ENCODE data around the gene C17orf78.

The C17orf78 gene

DNA sequence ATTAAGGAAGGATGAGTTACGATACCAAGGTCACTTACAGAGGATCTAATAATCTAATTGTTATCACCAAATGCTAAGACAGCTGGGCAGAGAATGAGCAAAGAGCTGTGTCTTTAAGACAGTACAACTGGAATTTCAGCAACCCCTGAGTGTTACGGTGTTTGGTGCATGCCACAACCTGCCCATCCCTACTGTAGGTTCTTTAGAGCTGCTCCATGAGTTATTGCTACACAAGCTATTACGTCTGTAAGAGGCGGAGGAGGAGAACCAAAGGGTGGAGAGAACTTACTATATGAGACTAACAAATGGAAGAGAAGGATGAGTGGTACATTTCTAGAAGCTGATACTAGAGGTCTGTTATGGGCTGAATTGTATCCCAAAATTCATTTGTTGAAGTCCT, 14.2 kb upstream of the C17orf78 start:
- Histone ChIP-seq H3K9ac (ENCODE audit: low read length) (no peak overlapping the region), H4K20me1 (ENCODE audit: insufficient read depth, low read length) (peaks cover 4% of the 10 kb centered on the region; the same call in 1 of the 2 replicates), H3K9me3 (ENCODE audit: insufficient read depth, low read length) (no peaks in the 10 kb centered on the region), H3K4me3 (ENCODE audit: low read length) (no peak overlapping the region), H3K4me2 (ENCODE audit: low read length) (no peak overlapping the region), H3K79me2 (ENCODE audit: low read length) (peaks cover 24% of the 10 kb centered on the region), H3K36me3 (replicated peaks; ENCODE audit: low read depth, low read length) (peaks cover 3% of the 10 kb centered on the region), H3K4me1 (ENCODE audit: low read length) (peaks cover 14% of the 10 kb centered on the region), H2AFZ (ENCODE audit: low read depth, low read length) (no peak overlapping the region), H3K27ac (ENCODE audit: low read length) (no peak overlapping the region), H3K27me3 (ENCODE audit: low read depth, low read length) (no peaks in the 10 kb centered on the region)
- TF ChIP-seq, protein P1, sequence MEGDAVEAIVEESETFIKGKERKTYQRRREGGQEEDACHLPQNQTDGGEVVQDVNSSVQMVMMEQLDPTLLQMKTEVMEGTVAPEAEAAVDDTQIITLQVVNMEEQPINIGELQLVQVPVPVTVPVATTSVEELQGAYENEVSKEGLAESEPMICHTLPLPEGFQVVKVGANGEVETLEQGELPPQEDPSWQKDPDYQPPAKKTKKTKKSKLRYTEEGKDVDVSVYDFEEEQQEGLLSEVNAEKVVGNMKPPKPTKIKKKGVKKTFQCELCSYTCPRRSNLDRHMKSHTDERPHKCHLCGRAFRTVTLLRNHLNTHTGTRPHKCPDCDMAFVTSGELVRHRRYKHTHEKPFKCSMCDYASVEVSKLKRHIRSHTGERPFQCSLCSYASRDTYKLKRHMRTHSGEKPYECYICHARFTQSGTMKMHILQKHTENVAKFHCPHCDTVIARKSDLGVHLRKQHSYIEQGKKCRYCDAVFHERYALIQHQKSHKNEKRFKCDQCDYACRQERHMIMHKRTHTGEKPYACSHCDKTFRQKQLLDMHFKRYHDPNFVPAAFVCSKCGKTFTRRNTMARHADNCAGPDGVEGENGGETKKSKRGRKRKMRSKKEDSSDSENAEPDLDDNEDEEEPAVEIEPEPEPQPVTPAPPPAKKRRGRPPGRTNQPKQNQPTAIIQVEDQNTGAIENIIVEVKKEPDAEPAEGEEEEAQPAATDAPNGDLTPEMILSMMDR (IDR thresholded peaks at IDR 0.05; ENCODE audit: low read depth, low read length): no peak
- no peak for TF ChIP-seq EZH2phosphoT487 (IDR thresholded peaks at IDR 0.05; ENCODE audit: low read depth)

DNA sequence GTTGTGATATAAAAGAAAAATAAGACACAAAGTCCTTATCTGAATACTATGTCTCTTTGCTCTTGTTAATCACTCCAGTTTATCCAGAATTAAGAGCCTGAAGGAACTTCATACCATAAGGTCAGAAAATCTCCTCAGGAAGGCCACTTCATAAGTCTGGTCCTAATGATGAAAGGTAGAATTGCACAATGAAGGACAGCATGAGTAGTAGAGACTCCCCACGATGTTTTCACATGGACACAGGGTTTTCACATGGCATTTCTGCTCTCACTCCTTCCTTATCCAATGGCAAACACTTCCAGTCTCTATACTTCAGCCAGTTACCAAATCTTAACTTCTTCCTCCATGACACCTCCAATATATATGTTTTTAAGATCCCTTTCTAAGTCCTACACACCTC, 10.2 kb upstream of the C17orf78 start:
- Histone ChIP-seq H4K20me1 (ENCODE audit: insufficient read depth, low read length) (no peaks in the 10 kb centered on the region), H3K9me3 (ENCODE audit: insufficient read depth, low read length) (no peaks in the 10 kb centered on the region), H3K27me3 (ENCODE audit: low read depth, low read length) (no peaks in the 10 kb centered on the region), H3K9ac (ENCODE audit: low read length) (no peak overlapping the region), H3K4me2 (ENCODE audit: low read length) (no peak overlapping the region), H2AFZ (ENCODE audit: low read depth, low read length) (no peak overlapping the region), H3K4me1 (ENCODE audit: low read length) (no peaks in the 10 kb centered on the region), H3K4me3 (ENCODE audit: low read length) (no peak overlapping the region), H3K79me2 (ENCODE audit: low read length) (no peaks in the 10 kb centered on the region), H3K36me3 (replicated peaks; ENCODE audit: low read depth, low read length) (no peaks in the 10 kb centered on the region), H3K27ac (ENCODE audit: low read length) (no peak overlapping the region)
- TF ChIP-seq EZH2phosphoT487 (IDR thresholded peaks at IDR 0.05; ENCODE audit: low read depth): no peak
- TF ChIP-seq, protein P1 (IDR thresholded peaks at IDR 0.05; ENCODE audit: low read depth, low read length): no peak

DNA sequence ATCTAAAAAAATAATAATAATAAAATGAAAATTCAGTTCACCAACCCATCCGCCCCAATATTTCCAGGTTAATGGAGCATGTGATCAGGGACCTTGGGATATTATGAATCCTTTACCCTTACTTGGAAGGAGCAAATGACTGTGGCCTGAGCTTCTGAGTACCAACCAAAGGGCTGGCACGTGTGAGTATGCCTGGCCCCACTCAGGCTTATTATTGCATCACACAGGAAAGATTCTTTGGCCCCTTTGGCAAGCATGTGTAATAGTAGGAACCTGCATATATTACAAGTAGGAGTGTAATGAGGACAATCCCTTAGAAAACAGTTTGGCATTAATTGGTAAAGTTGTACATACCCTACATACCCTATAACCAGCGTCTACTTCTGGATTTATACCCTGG, 7.2 kb upstream of the C17orf78 start:
- no peak overlapping the region for H3K4me2 ChIP-seq (ENCODE audit: low read length)
- no peak overlapping the region for H3K4me3 ChIP-seq (ENCODE audit: low read length)
- no peaks in the 10 kb centered on the region for H3K36me3 ChIP-seq (replicated peaks; ENCODE audit: low read depth, low read length)
- no peaks in the 10 kb centered on the region for H3K27me3 ChIP-seq (ENCODE audit: low read depth, low read length)
- H3K9me3 ChIP-seq (ENCODE audit: insufficient read depth, low read length): no peaks in the 10 kb centered on the region
- no peak overlapping the region for H3K9ac ChIP-seq (ENCODE audit: low read length)
- H2AFZ ChIP-seq (ENCODE audit: low read depth, low read length): 0 out of 2 replicates have a peak overlapping the region, but pooled peaks have one; percentile 33
- no peak for TF ChIP-seq EZH2phosphoT487 (IDR thresholded peaks at IDR 0.05; ENCODE audit: low read depth)
- TF ChIP-seq, protein P1 (IDR thresholded peaks at IDR 0.05; ENCODE audit: low read depth, low read length): no peak
- no peaks in the 10 kb centered on the region for H4K20me1 ChIP-seq (ENCODE audit: insufficient read depth, low read length)
- H3K27ac ChIP-seq (ENCODE audit: low read length): no peak overlapping the region
- H3K79me2 ChIP-seq (ENCODE audit: low read length): no peaks in the 10 kb centered on the region
- H3K4me1 ChIP-seq (ENCODE audit: low read length): no peaks in the 10 kb centered on the region

DNA sequence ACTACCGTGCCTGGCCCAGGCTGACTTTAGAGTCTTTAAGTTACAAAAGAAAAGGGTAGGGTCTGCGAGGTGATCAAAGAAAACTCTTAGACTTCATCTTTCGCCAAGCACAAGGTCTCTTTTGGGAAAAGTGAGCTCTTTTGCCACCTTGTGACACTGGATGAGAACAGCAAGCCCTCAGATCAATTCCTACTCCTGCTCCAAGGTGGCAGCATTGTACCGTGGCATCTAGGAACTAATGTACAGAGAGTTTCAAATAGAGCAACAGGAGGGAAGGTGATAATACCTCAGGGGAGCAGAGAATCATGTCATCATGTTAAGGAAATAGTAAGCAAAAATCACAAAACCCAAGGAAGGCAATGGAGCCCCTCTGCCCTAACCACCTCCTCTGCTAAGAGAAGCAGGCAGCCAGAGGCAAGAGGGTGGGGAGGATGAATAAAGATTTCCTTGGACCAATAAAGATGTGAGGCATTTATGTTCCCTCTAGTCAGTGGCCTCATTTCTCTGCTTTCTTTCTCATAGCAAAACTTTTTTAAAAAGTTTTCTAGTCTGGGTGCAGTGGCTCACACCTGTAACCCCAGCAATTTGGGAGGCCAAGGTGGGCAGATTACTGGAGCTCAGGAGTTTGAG, 2.1 kb upstream of the C17orf78 start:
- Histone ChIP-seq H3K4me1 (ENCODE audit: low read length) (no peaks in the 10 kb centered on the region), H3K9me3 (ENCODE audit: insufficient read depth, low read length) (no peaks in the 10 kb centered on the region), H3K4me3 (ENCODE audit: low read length) (no peak overlapping the region), H2AFZ (ENCODE audit: low read depth, low read length) (peak overlapping the region; percentile 91), H3K4me2 (ENCODE audit: low read length) (peak overlapping the region; percentile 45; the same call in 1 of the 2 replicates), H4K20me1 (ENCODE audit: insufficient read depth, low read length) (no peaks in the 10 kb centered on the region), H3K9ac (ENCODE audit: low read length) (no peak overlapping the region), H3K36me3 (replicated peaks; ENCODE audit: low read depth, low read length) (no peaks in the 10 kb centered on the region), H3K27me3 (ENCODE audit: low read depth, low read length) (peaks cover 5% of the 10 kb centered on the region; the same call in 1 of the 2 replicates), H3K27ac (ENCODE audit: low read length) (no peak overlapping the region), H3K79me2 (ENCODE audit: low read length) (no peaks in the 10 kb centered on the region)
- TF ChIP-seq EZH2phosphoT487 (IDR thresholded peaks at IDR 0.05; ENCODE audit: low read depth): no peak
- TF ChIP-seq, protein P1 (IDR thresholded peaks at IDR 0.05; ENCODE audit: low read depth, low read length): peak; percentile 99

Measured in OCI-LY3 (cell line).